Inflammatory macrophage treated with lipopolysaccharide for 1 hour (primary cell): ENCODE data around the gene MRPS6.

Experiments used
- DNase-seq, 2 donors: peaks; one replicate each; pipeline ENCODE4 v3.0.0-alpha.2; 2020 to 2022

Gene MRPS6

GRCh38 chr21:34182436-34182835 is 109.1 kb downstream of the MRPS6 start:
- no peak for DNase-seq

GRCh38 chr21:34183331-34183928 is 110.1 kb downstream of the MRPS6 start:
- no peak for DNase-seq

- no peak for DNase-seq
Measured at GRCh38 chr21:34184232-34184631, 110.9 kb downstream of the MRPS6 start.

GRCh38 chr21:34185026-34185750 is 111.8 kb downstream of the MRPS6 start:
- DNase-seq = no peak

- DNase-seq = no peak
Measured at GRCh38 chr21:34186109-34186719, 112.8 kb downstream of the MRPS6 start.

- no peak for DNase-seq
Measured at GRCh38 chr21:34187935-34188334, 114.6 kb downstream of the MRPS6 start.

- DNase-seq = peak in 1 of 2 donors; percentile 20
Measured at GRCh38 chr21:34189506-34189905, 116.1 kb downstream of the MRPS6 start.

- DNase-seq = no peak
Measured at GRCh38 chr21:34190576-34191321, 117.4 kb downstream of the MRPS6 start.

- DNase-seq = no peak
Measured at GRCh38 chr21:34191876-34192275, 118.5 kb downstream of the MRPS6 start.
